Measurements from ENCODE around the gene TCF7L1.

TCF7L1 gene

GRCh38 chr2:85257970-85258605, 124.9 kb downstream of the TCF7L1 start:
- no peak for DNase-seq

GRCh38 chr2:85259101-85259590, 126.0 kb downstream of the TCF7L1 start:
- DNase-seq, result peak; percentile 25

GRCh38 chr2:85259879-85260278, 126.7 kb downstream of the TCF7L1 start:
- DNase-seq, result no peak

- DNase-seq, result no peak
Measured at GRCh38 chr2:85263591-85263990, 130.4 kb downstream of the TCF7L1 start.

GRCh38 chr2:85264471-85264870, 131.3 kb downstream of the TCF7L1 start:
- no peak for DNase-seq

- DNase-seq, result no peak
Measured at GRCh38 chr2:85265304-85265703, 132.1 kb downstream of the TCF7L1 start.

- no peak for DNase-seq
Measured at GRCh38 chr2:85266146-85267041, 133.2 kb downstream of the TCF7L1 start.

- no peak for DNase-seq
Measured at GRCh38 chr2:85269959-85270358, 136.8 kb downstream of the TCF7L1 start.

GRCh38 chr2:85272357-85272756, 139.2 kb downstream of the TCF7L1 start:
- DNase-seq, result no peak

- DNase-seq, result peak; percentile 16
Measured at GRCh38 chr2:85273738-85274731, 140.8 kb downstream of the TCF7L1 start.

GRCh38 chr2:85275984-85276540, 142.9 kb downstream of the TCF7L1 start:
- DNase-seq, result no peak

- no peak for DNase-seq
Measured at GRCh38 chr2:85276571-85277118, 143.5 kb downstream of the TCF7L1 start.

- no peak for DNase-seq
Measured at GRCh38 chr2:85277416-85278158, 144.4 kb downstream of the TCF7L1 start.

GRCh38 chr2:85278361-85278760, 145.2 kb downstream of the TCF7L1 start:
- no peak for DNase-seq

GRCh38 chr2:85281553-85281952, 148.4 kb downstream of the TCF7L1 start:
- no peak for DNase-seq

- DNase-seq, result no peak
Measured at GRCh38 chr2:85282914-85283313, 149.7 kb downstream of the TCF7L1 start.

- no peak for DNase-seq
Measured at GRCh38 chr2:85283641-85284040, 150.4 kb downstream of the TCF7L1 start.

- no peak for DNase-seq
Measured at GRCh38 chr2:85286918-85287317, 153.7 kb downstream of the TCF7L1 start.

GRCh38 chr2:85287721-85288120, 154.5 kb downstream of the TCF7L1 start:
- DNase-seq, result no peak

- DNase-seq, result no peak
Measured at GRCh38 chr2:85288244-85288725, 155.1 kb downstream of the TCF7L1 start.

GRCh38 chr2:85291425-85292023, 158.3 kb downstream of the TCF7L1 start:
- no peak for DNase-seq

Data from DMS153 (cell line).